Esophagus mucosa (tissue), 1 donor: Measurements from ENCODE around the gene BICD1. TPM values are rescaled to one million over a fixed set of nuclear protein-coding genes. Genes with fewer than 3 reads are reported as not detected.
A peak's percentile ranks its signal among the peaks of the same experiment; 100 is the strongest.

Source experiments
- ATAC-seq: fragments of 200-7000 bp; cut with Tn5 transposase; one replicate; pipeline ENCODE4 v1.9.1; 2020
- total RNA-seq: library from RNA; stranded (reverse); gene quantifications from one replicate; pipeline ENCODE4 v1.2.4, GENCODE V29; 2023
- donor health status: DM: yes; HTN: yes; CAD: no.

The BICD1 gene
- total RNA-seq, 1 donor from 2014 or later: 4.7 TPM

- ATAC-seq: no peak
These were observed 306.8 kb downstream of the BICD1 start for GRCh38 chr12:32413412-32413811.

DNA sequence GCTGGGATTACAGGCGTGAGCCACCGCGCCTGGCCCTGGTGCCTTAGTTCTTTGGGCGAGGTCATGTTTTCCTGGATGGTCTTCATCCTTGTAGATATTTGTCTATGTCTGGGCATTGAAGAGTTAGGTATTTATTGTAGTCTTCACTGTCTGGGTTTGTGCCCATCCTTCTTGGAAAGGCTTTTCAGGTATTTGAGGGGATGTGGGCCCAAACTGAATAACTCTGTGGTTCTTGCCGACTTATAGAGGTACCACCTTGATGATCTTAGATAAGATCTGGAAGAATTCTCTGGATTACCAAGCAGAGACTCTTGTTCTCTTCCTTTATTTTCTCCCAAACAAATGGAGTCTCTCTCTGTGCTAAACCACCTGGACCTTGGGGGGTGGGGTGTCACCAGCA lies 311.6 kb downstream of the BICD1 start:
- no peak for ATAC-seq

DNA sequence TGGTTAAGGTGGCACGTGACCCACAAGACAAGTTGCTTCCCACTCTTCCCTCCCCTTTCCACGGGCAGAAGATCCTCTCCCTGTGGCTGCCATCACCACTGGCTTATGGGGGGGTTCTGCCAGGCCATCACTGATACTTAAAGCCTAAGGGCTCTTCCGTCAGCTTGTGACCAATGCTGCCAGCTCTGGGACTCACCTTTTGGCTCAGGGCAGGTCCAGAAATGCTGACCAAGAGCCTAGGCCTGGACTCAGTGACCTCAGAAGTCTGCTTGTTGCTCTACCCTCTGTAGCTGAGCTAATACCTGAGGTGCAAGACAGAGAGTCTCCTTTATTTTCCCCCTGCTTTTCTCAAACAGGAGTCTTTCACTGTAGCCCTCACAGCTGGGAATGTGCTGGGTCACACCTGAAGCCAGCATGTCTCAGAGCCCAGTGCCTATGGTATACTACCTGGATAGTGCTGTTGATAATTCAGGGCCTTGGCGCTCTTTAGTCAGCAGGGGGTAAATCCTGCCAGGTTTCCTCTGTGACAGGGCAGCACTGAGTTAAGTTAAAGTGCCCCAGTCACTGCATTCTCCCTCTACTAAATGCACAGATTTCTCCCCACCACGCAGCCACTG lies 312.4 kb downstream of the BICD1 start:
- peak; percentile 20 for ATAC-seq

- peak; percentile 36 for ATAC-seq
These were observed 312.9 kb downstream of the BICD1 start for GRCh38 chr12:32419520-32419960.

- no peak for ATAC-seq
These were observed 313.7 kb downstream of the BICD1 start for GRCh38 chr12:32420356-32420755.

GRCh38 chr12:32423559-32423958 lies 316.9 kb downstream of the BICD1 start:
- no peak for ATAC-seq

DNA sequence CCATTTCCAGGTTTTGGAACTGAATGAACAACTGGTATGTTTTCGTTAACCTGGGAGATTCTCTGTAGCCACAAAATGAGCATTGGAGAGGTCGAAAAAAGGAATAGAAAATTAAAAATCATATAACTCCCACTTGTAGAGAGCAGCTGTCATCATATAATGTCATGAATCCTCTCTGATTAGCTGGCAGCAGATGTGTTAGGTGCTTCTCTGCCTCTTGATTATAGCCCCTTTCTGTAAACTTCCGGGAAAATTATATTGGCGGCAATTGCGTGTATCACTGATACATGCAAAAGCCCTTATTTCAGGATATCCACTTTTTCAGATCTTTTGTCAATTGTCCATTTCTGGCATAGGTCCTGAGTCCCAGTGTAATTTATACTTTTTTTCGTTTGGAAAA lies 324.4 kb downstream of the BICD1 start:
- ATAC-seq: no peak

Other genes starting within 250 kb of the BICD1 start
- gene RESF1, start 147.4 kb upstream of the BICD1 start, total RNA-seq: 31.9 TPM